SK-N-SH (cell line): ENCODE results near the gene TCEA2. TPM values are rescaled to one million over a fixed set of nuclear protein-coding genes. Genes with fewer than 3 reads are reported as not detected.

Experiments used
- CTCF ChIA-PET: fragments of 300-600, 350-600 bp; formaldehyde crosslinking; extraction: SDS; loops from one replicate; lab custom pipeline; 2021; lab: Yijun Ruan, JAX
- POLR2A ChIA-PET: fragments of 350-600 bp; sonication (Branson Sonifier 250); formaldehyde crosslinking; extraction: SDS; loops from one replicate; lab custom pipeline; 2020; ENCODE audit warnings: antibody characterized with exemption, inconsistent platforms; lab: Yijun Ruan, JAX
- DNase-seq: peaks from one replicate; pipeline ENCODE4 v3.0.0; 2012
- H2AFZ ChIP-seq: fragments of 200-600 bp; sonication (generic); 2 replicates; pipeline ENCODE4 v1.8.1; 2016; ENCODE audit warnings: antibody characterized with exemption, mild to moderate bottlenecking, low read depth
- H3F3A ChIP-seq: fragments of 200-600 bp; sonication (generic); replicated peaks from 2 replicates; pipeline ENCODE3; 2016; ENCODE audit warnings: antibody characterized with exemption, mild to moderate bottlenecking; ENCODE audit not compliant: insufficient read depth
- H3K27ac ChIP-seq, 2 experiments: fragments of 200-500 bp in 1 of 2; fragments of 200-600 bp in 1 of 2; sonication (Bioruptor generic) in 1 of 2; sonication (generic), shearing (Covaris generic) in 1 of 2; 2 replicates each; pipeline versions ENCODE4 v1.5.1 to v1.6.1; 2014 to 2016; ENCODE audit warnings: low read depth in 2 of 2, inconsistent platforms in 1 of 2, low read length in 1 of 2, mild to moderate bottlenecking in 1 of 2, mixed read lengths in 1 of 2
- H3K27me3 ChIP-seq: fragments of 200-600 bp; sonication (generic), shearing (Covaris generic); 2 replicates; pipeline ENCODE4 v1.6.1; 2016; ENCODE audit warnings: mixed run types; ENCODE audit not compliant: insufficient read depth
- H3K36me3 ChIP-seq, 2 experiments: fragments of 200-500 bp in 1 of 2; fragments of 200-600 bp in 1 of 2; sonication (Bioruptor generic) in 1 of 2; sonication (generic) in 1 of 2; replicated peaks in 1 of 2; 2 replicates each; pipeline versions ENCODE3 to v1.5.1; 2014 to 2016; ENCODE audit warnings: low read length in 1 of 2, mild to moderate bottlenecking in 1 of 2; ENCODE audit not compliant: insufficient read depth in 2 of 2, control insufficient read depth in 1 of 2
- H3K4me1 ChIP-seq, 2 experiments: fragments of 200-500 bp in 1 of 2; fragments of 200-600 bp in 1 of 2; sonication (Bioruptor generic) in 1 of 2; sonication (generic), shearing (Covaris generic) in 1 of 2; 2 replicates each; pipeline versions ENCODE4 v1.5.1 to v1.6.1; 2014 to 2016; ENCODE audit warnings: low read depth in 1 of 2, low read length in 1 of 2, mixed run types in 1 of 2; ENCODE audit not compliant: insufficient read depth in 2 of 2, control insufficient read depth in 1 of 2
- H3K4me2 ChIP-seq: fragments of 200-600 bp; sonication (generic), shearing (Covaris generic); 2 replicates; pipeline ENCODE4 v1.6.1; 2017; ENCODE audit warnings: mixed run types
- H3K4me3 ChIP-seq, 2 experiments: fragments of 200-500 bp in 1 of 2; fragments of 200-600 bp in 1 of 2; sonication (Bioruptor generic) in 1 of 2; sonication (generic), shearing (Covaris generic) in 1 of 2; 2 replicates each; pipeline versions ENCODE4 v1.5.1 to v1.8.1; 2014 to 2016; ENCODE audit warnings: low read depth in 2 of 2, inconsistent platforms in 1 of 2, low read length in 1 of 2, mild to moderate bottlenecking in 1 of 2, mixed read lengths in 1 of 2, moderate library complexity in 1 of 2
- H3K79me2 ChIP-seq: fragments of 200-600 bp; sonication (generic); 2 replicates; pipeline ENCODE4 v1.8.1; 2017; ENCODE audit warnings: mild to moderate bottlenecking; ENCODE audit not compliant: insufficient read depth
- H3K9ac ChIP-seq: fragments of 200-600 bp; sonication (generic); 2 replicates; pipeline ENCODE4 v1.6.1; 2017; ENCODE audit warnings: mixed run types
- H3K9me2 ChIP-seq: fragments of 200-600 bp; sonication (generic); 2 replicates; pipeline ENCODE4 v1.6.1; 2017; ENCODE audit warnings: mixed run types
- H3K9me3 ChIP-seq: fragments of 200-600 bp; sonication (generic); 2 replicates; pipeline ENCODE4 v1.6.1; 2017; ENCODE audit warnings: mixed run types, mild to moderate bottlenecking, moderate library complexity
- H4K20me1 ChIP-seq: fragments of 200-600 bp; sonication (generic); 2 replicates; pipeline ENCODE4 v1.6.1; 2017; ENCODE audit warnings: mild to moderate bottlenecking, mixed run types; ENCODE audit not compliant: insufficient read depth
- EP300 ChIP-seq, 2 experiments: IDR thresholded peaks; 2 replicates each; pipeline versions ENCODE4 v1.4.0 to v1.6.1; 2012; ENCODE audit warnings: borderline replicate concordance in 1 of 2, low read depth in 1 of 2, low read length in 1 of 2
- FOSL2 ChIP-seq: IDR thresholded peaks from 2 replicates; pipeline ENCODE4 v1.4.0; 2012; ENCODE audit warnings: low read depth, mild to moderate bottlenecking, moderate library complexity, borderline replicate concordance
- FOXM1 ChIP-seq: IDR thresholded peaks from 2 replicates; pipeline ENCODE4 v1.4.0; 2012; ENCODE audit warnings: low read depth, mild to moderate bottlenecking
- GABPA ChIP-seq: IDR thresholded peaks from 2 replicates; pipeline ENCODE4 v1.4.0; 2012; ENCODE audit warnings: low read depth, mild to moderate bottlenecking
- GATA2 ChIP-seq: sonication (generic); formaldehyde crosslinking; IDR thresholded peaks from 2 replicates; pipeline ENCODE4 v1.5.0; 2020; ENCODE audit warnings: mild to moderate bottlenecking, missing genetic modification reagents
- JUND ChIP-seq: IDR thresholded peaks from 2 replicates; pipeline ENCODE4 v1.4.0; 2012
- MAX ChIP-seq: IDR thresholded peaks from 2 replicates; pipeline ENCODE4 v1.4.0; 2012; ENCODE audit warnings: low read depth
- MEF2A ChIP-seq: IDR thresholded peaks from 2 replicates; pipeline ENCODE4 v1.4.0; 2012; ENCODE audit warnings: low read depth, borderline replicate concordance
- MXI1 ChIP-seq: IDR thresholded peaks from 2 replicates; pipeline ENCODE4 v1.6.1; 2012; ENCODE audit warnings: mild to moderate bottlenecking, low read depth, low read length, improper control_type of control experiment
- RCOR1 ChIP-seq: fragments of 150-350 bp; IDR thresholded peaks from 2 replicates; pipeline ENCODE4 v1.6.1; 2017; ENCODE audit warnings: antibody characterized with exemption, low read length
- RFX5 ChIP-seq: IDR thresholded peaks from 2 replicates; pipeline ENCODE4 v1.6.1; 2012; ENCODE audit warnings: mild to moderate bottlenecking, improper control_type of control experiment, low read length
- RXRA ChIP-seq: IDR thresholded peaks from 2 replicates; pipeline ENCODE4 v1.4.0; 2012; ENCODE audit warnings: low read depth, mild to moderate bottlenecking, borderline replicate concordance
- SMC3 ChIP-seq: IDR thresholded peaks from 2 replicates; pipeline ENCODE4 v1.6.1; 2012; ENCODE audit warnings: low read depth, low read length, improper control_type of control experiment
- TAF1 ChIP-seq: IDR thresholded peaks from 2 replicates; pipeline ENCODE4 v1.6.1; 2012; ENCODE audit warnings: low read depth, mild to moderate bottlenecking, low read length, moderate library complexity, borderline replicate concordance
- TEAD4 ChIP-seq: IDR thresholded peaks from 2 replicates; pipeline ENCODE4 v1.4.0; 2012; ENCODE audit warnings: mild to moderate bottlenecking, borderline replicate concordance; ENCODE audit not compliant: insufficient read depth
- USF1 ChIP-seq: IDR thresholded peaks from 2 replicates; pipeline ENCODE4 v1.4.0; 2012; ENCODE audit warnings: low read depth, borderline replicate concordance
- USF2 ChIP-seq: fragments of 150-350 bp; IDR thresholded peaks from 2 replicates; pipeline ENCODE4 v1.6.1; 2017; ENCODE audit warnings: antibody characterized with exemption, low read length, low read depth, borderline replicate concordance
- WGBS: methylation state at CpG from one replicate; pipeline ENCODE4 v1.1.6; 2017; ENCODE audit warnings: low lambda C conversion rate; 5-methylcytosine and 5-hydroxymethylcytosine counted together
- polyA plus RNA-seq, 3 experiments: library from polyadenylated mRNA; depleted of rRNA; stranded (reverse); fragments of >200 nt; gene quantifications; 2 replicates each; pipeline ENCODE4 v1.2.3, GENCODE V29; 2012

The TCEA2 gene
- polyA plus RNA-seq, 1 of the 3 experiments (the other 2 are of a cell fraction), result 98.9 TPM

- no peaks in the 10 kb centered on the region for H4K20me1 ChIP-seq
- ChIA-PET CTCF (interaction anchor here (0.9 to 15.6 kb wide), 5 partner anchors 8 to 71 kb away, joined by 3 to 252 read pairs (median 10); partner anchors contain the start of genes LKAAEAR1, OPRL1 and RGS19), POLR2A (no interaction called here)
- no peak overlapping the region for H2AFZ ChIP-seq
- no peaks in the 10 kb centered on the region for H3K27me3 ChIP-seq
- H3F3A ChIP-seq, result no peaks in the 10 kb centered on the region
- no peak overlapping the region for H3K4me3 ChIP-seq
- H3K4me2 ChIP-seq, result no peak overlapping the region
- H3K36me3 ChIP-seq, result no peaks in the 10 kb centered on the region
- peaks cover 0 to 24% of the 10 kb centered on the region in 2 experiments; a peak in 1 of 4 replicates for H3K4me1 ChIP-seq
- H3K9ac ChIP-seq, result no peak overlapping the region
- TF ChIP-seq TEAD4, result no peak
- TF ChIP-seq RFX5, result no peak
- no peak for TF ChIP-seq USF2
- no peak for TF ChIP-seq GABPA
- TF ChIP-seq FOSL2, result no peak
- TF ChIP-seq RCOR1, result no peak
- TF ChIP-seq GATA2 (CRISPR knock-in tag), result no peak
- no peak for TF ChIP-seq MAX
- TF ChIP-seq FOXM1, result no peak
- TF ChIP-seq EP300 (IDR thresholded peaks at IDR 0.05; ENCODE audit: borderline replicate concordance in 1 of 2, low read depth in 1 of 2, low read length in 1 of 2), result no peak
- TF ChIP-seq TAF1, result no peak
- no peaks in the 10 kb centered on the region for H3K79me2 ChIP-seq
- 56% methylated on average over 14 of the region's 16 CpGs for WGBS
- H3K9me2 ChIP-seq, result no peaks in the 10 kb centered on the region
- no peaks in the 10 kb centered on the region for H3K9me3 ChIP-seq
- H3K27ac ChIP-seq, result no peak overlapping the region
- DNase-seq, result no peak
Observed at GRCh38 chr20:64109831-64110391, 46.9 kb downstream of the TCEA2 start.

GRCh38 chr20:64110411-64111068 is 47.5 kb downstream of the TCEA2 start:
- Histone ChIP-seq H3K9me3 (no peaks in the 10 kb centered on the region), H3K4me2 (no peak overlapping the region), H2AFZ (no peak overlapping the region), H4K20me1 (no peaks in the 10 kb centered on the region), H3K36me3 (no peaks in the 10 kb centered on the region), H3K27me3 (no peaks in the 10 kb centered on the region), H3K27ac (no peak overlapping the region), H3K9me2 (no peaks in the 10 kb centered on the region), H3K4me1 (peaks cover 0 to 24% of the 10 kb centered on the region in 2 experiments; a peak in 1 of 4 replicates), H3K4me3 (no peak overlapping the region), H3K79me2 (no peaks in the 10 kb centered on the region), H3K9ac (no peak overlapping the region), H3F3A (no peaks in the 10 kb centered on the region)
- CTCF ChIA-PET, result interaction anchor here (0.9 to 15.6 kb wide), 7 partner anchors 8 to 72 kb away, joined by 3 to 252 read pairs (median 13); partner anchors contain the start of genes LKAAEAR1, OPRL1 and RGS19
- 72% methylated on average over 9 of the region's 10 CpGs for WGBS
- TF ChIP-seq USF1 (no peak), RFX5 (no peak), JUND (no peak), RXRA (no peak), RCOR1 (no peak), MXI1 (no peak), MEF2A (no peak), SMC3 (no peak)
- POLR2A ChIA-PET, result no interaction called here
- peak; percentile 33 for DNase-seq
